H1 (cell line): ENCODE data around the gene TECTB. TPM values are rescaled to one million over a fixed set of nuclear protein-coding genes. Genes with fewer than 3 reads are reported as not detected.

Source experiments
- CTCF ChIA-PET: fragments of 300-600 bp; sonication (Branson Sonifier 250); formaldehyde crosslinking; loops from one replicate; lab custom pipeline; 2021; ENCODE audit not compliant: partially characterized antibody; lab: Charles Lee
- POLR2A ChIA-PET: fragments of 300-600 bp; sonication (Branson Sonifier 250); formaldehyde crosslinking; loops from one replicate; lab custom pipeline; 2021; ENCODE audit warnings: inconsistent platforms; ENCODE audit not compliant: partially characterized antibody; lab: Charles Lee
- DNase-seq, 2 experiments: peaks; one replicate each; pipeline versions ENCODE4 v3.0.0 to v3.0.0-alpha.2; 2010 to 2022; ENCODE audit warnings: low spot score in 2 of 2, low read depth in 1 of 2, mixed read lengths in 1 of 2
- FAIRE-seq: peaks from 2 replicates; lab custom pipeline; 2011; peaks lifted over from hg19 to GRCh38; lab: Jason Lieb, UNC
- H2AFZ ChIP-seq: 2 replicates; pipeline ENCODE4 v1.8.1; 2012; ENCODE audit warnings: low read length, inconsistent platforms
- H2AK5ac ChIP-seq: 2 replicates; pipeline ENCODE4 v1.6.1; 2013; ENCODE audit warnings: low read depth, low read length
- H2BK120ac ChIP-seq: replicated peaks from 2 replicates; pipeline ENCODE3; 2013; ENCODE audit warnings: low read depth, low read length, inconsistent platforms
- H2BK12ac ChIP-seq: 2 replicates; pipeline ENCODE4 v1.6.1; 2013; ENCODE audit warnings: low read depth, low read length
- H2BK15ac ChIP-seq: 2 replicates; pipeline ENCODE4 v1.6.1; 2013; ENCODE audit warnings: low read length
- H2BK20ac ChIP-seq: 2 replicates; pipeline ENCODE4 v1.6.1; 2013; ENCODE audit warnings: low read length
- H2BK5ac ChIP-seq: 2 replicates; pipeline ENCODE4 v1.6.1; 2013; ENCODE audit warnings: low read depth, low read length
- H3K14ac ChIP-seq: 2 replicates; pipeline ENCODE4 v1.6.1; 2013; ENCODE audit warnings: inconsistent platforms; ENCODE audit not compliant: insufficient read length
- H3K18ac ChIP-seq: 2 replicates; pipeline ENCODE4 v1.6.1; 2013; ENCODE audit warnings: low read length; ENCODE audit errors: extremely low read depth
- H3K23ac ChIP-seq: 2 replicates; pipeline ENCODE4 v1.6.1; 2013; ENCODE audit warnings: inconsistent platforms; ENCODE audit not compliant: insufficient read length
- H3K23me2 ChIP-seq: 2 replicates; pipeline ENCODE4 v1.6.1; 2013; ENCODE audit warnings: low read depth, low read length
- H3K27ac ChIP-seq: 2 replicates; pipeline ENCODE4 v1.6.1; 2011; ENCODE audit warnings: low read depth, low read length, inconsistent platforms
- H3K27me3 ChIP-seq, 4 experiments: replicated peaks in 1 of 4; 1 replicate in 1 of 4; 2 replicates in 3 of 4; pipeline versions ENCODE4 v1.6.1 to v1.8.1; 2011 to 2013; ENCODE audit warnings: low read length in 3 of 4, mild to moderate bottlenecking in 3 of 4, inconsistent platforms in 2 of 4, mixed read lengths in 2 of 4, moderate library complexity in 1 of 4; ENCODE audit not compliant: control insufficient read depth in 3 of 4, insufficient read depth in 3 of 4; ENCODE audit errors: extremely low read depth in 1 of 4
- H3K36me3 ChIP-seq, 4 experiments: 2 replicates each; pipeline versions ENCODE4 v1.6.1 to v1.8.1; 2011 to 2013; ENCODE audit warnings: mild to moderate bottlenecking in 4 of 4, low read length in 3 of 4, moderate library complexity in 2 of 4, control low read depth in 1 of 4, inconsistent platforms in 1 of 4; ENCODE audit not compliant: insufficient read depth in 4 of 4, control insufficient read depth in 2 of 4
- H3K4ac ChIP-seq: replicated peaks from 2 replicates; pipeline ENCODE3; 2013; ENCODE audit warnings: low read length, low read depth, mixed read lengths, inconsistent platforms; ENCODE audit not compliant: insufficient read length
- H3K4me1 ChIP-seq, 4 experiments: replicated peaks in 1 of 4; 1 replicate in 1 of 4; 2 replicates in 3 of 4; pipeline versions ENCODE4 v1.6.1 to v1.8.1; 2011 to 2013; ENCODE audit warnings: low read length in 3 of 4, inconsistent platforms in 2 of 4, mixed read lengths in 1 of 4; ENCODE audit not compliant: insufficient read depth in 4 of 4, control insufficient read depth in 3 of 4
- H3K4me2 ChIP-seq, 2 experiments: 2 replicates each; pipeline versions ENCODE4 v1.6.1 to v1.8.1; 2011 to 2013; ENCODE audit warnings: low read depth in 2 of 2, low read length in 2 of 2, control low read depth in 1 of 2, inconsistent platforms in 1 of 2, mild to moderate bottlenecking in 1 of 2; ENCODE audit not compliant: insufficient read depth in 1 of 2
- H3K4me3 ChIP-seq, 4 experiments: fragments of 200-600, 300-600 bp in 1 of 4; sonication (generic), shearing (Covaris generic), sonication (Bioruptor Twin) in 1 of 4; 2 replicates each; pipeline versions ENCODE4 v1.5.1 to v1.8.1; 2011 to 2016; ENCODE audit warnings: low read length in 4 of 4, low read depth in 3 of 4, control low read depth in 2 of 4, inconsistent platforms in 2 of 4, mild to moderate bottlenecking in 2 of 4, mixed read lengths in 1 of 4, moderate library complexity in 1 of 4; ENCODE audit not compliant: insufficient read depth in 2 of 4; ENCODE audit errors: extremely low read depth in 1 of 4
- H3K56ac ChIP-seq: replicated peaks from 2 replicates; pipeline ENCODE3; 2013; ENCODE audit warnings: low read depth, mild to moderate bottlenecking, mixed read lengths, low read length, inconsistent platforms; ENCODE audit not compliant: insufficient read length
- H3K79me1 ChIP-seq: 2 replicates; pipeline ENCODE4 v1.6.1; 2013; ENCODE audit warnings: low read depth, low read length, control low read depth
- H3K79me2 ChIP-seq, 2 experiments: 2 replicates each; pipeline versions ENCODE4 v1.6.1 to v1.8.1; 2012 to 2013; ENCODE audit warnings: low read length in 2 of 2, mild to moderate bottlenecking in 2 of 2, inconsistent platforms in 1 of 2; ENCODE audit not compliant: insufficient read depth in 2 of 2, control insufficient read depth in 1 of 2
- H3K9ac ChIP-seq, 4 experiments: replicated peaks in 1 of 4; 1 replicate in 1 of 4; 2 replicates in 3 of 4; pipeline versions ENCODE4 v1.6.1 to v1.8.1; 2011 to 2013; ENCODE audit warnings: low read depth in 3 of 4, low read length in 3 of 4, control low read depth in 2 of 4, mild to moderate bottlenecking in 2 of 4, moderate library complexity in 2 of 4, inconsistent platforms in 1 of 4; ENCODE audit errors: extremely low read depth in 1 of 4
- H3K9me3 ChIP-seq, 2 experiments: 2 replicates each; pipeline versions ENCODE4 v1.6.1 to v1.8.1; 2012 to 2013; ENCODE audit warnings: mild to moderate bottlenecking in 2 of 2, moderate library complexity in 2 of 2, control low read depth in 1 of 2, inconsistent platforms in 1 of 2, low read depth in 1 of 2, low read length in 1 of 2, mixed read lengths in 1 of 2; ENCODE audit not compliant: insufficient read depth in 2 of 2
- H4K20me1 ChIP-seq, 2 experiments: replicated peaks in 1 of 2; 2 replicates each; pipeline versions ENCODE3 to v1.8.1; 2011 to 2013; ENCODE audit warnings: inconsistent platforms in 2 of 2, low read length in 2 of 2, mild to moderate bottlenecking in 1 of 2; ENCODE audit not compliant: insufficient read depth in 2 of 2, control insufficient read depth in 1 of 2
- H4K5ac ChIP-seq: 2 replicates; pipeline ENCODE4 v1.6.1; 2013; ENCODE audit warnings: low read length, low read depth, mixed read lengths, inconsistent platforms; ENCODE audit not compliant: insufficient read length
- H4K8ac ChIP-seq: 2 replicates; pipeline ENCODE4 v1.8.0; 2013; ENCODE audit warnings: mild to moderate bottlenecking, moderate library complexity, low read length, inconsistent platforms; ENCODE audit not compliant: insufficient read depth; ENCODE audit errors: extremely low read depth
- H4K91ac ChIP-seq: replicated peaks from 2 replicates; pipeline ENCODE3; 2013; ENCODE audit warnings: low read length, mixed read lengths, inconsistent platforms; ENCODE audit not compliant: insufficient read length
- BCL11A ChIP-seq, 2 experiments: IDR thresholded peaks; one replicate each; pipeline ENCODE4 v1.6.1; 2011; ENCODE audit warnings: low read depth in 2 of 2, low read length in 2 of 2, mild to moderate bottlenecking in 2 of 2
- BRCA1 ChIP-seq: IDR thresholded peaks from 2 replicates; pipeline ENCODE4 v1.6.1; 2012; ENCODE audit warnings: low read depth, low read length, improper control_type of control experiment
- CREB1 ChIP-seq: IDR thresholded peaks from 2 replicates; pipeline ENCODE4 v1.6.1; 2012; ENCODE audit warnings: inconsistent platforms
- GTF2F1 ChIP-seq: IDR thresholded peaks from 2 replicates; pipeline ENCODE4 v1.6.1; 2012; ENCODE audit warnings: low read depth, low read length, improper control_type of control experiment, borderline replicate concordance
- JUND ChIP-seq: IDR thresholded peaks from 2 replicates; pipeline ENCODE4 v1.6.1; 2011; ENCODE audit warnings: mild to moderate bottlenecking, improper control_type of control experiment, low read length
- KDM4A ChIP-seq: IDR thresholded peaks from one replicate; pipeline ENCODE4 v1.7.1; 2012; ENCODE audit warnings: low read depth, mild to moderate bottlenecking, moderate library complexity, low read length, inconsistent platforms; ENCODE audit not compliant: severe bottlenecking
- MAFK ChIP-seq: IDR thresholded peaks from 2 replicates; pipeline ENCODE4 v1.6.1; 2012; ENCODE audit warnings: low read depth, mild to moderate bottlenecking, improper control_type of control experiment, low read length
- NANOG ChIP-seq: IDR thresholded peaks from 2 replicates; pipeline ENCODE4 v1.6.1; 2011; ENCODE audit warnings: low read length, low read depth, mild to moderate bottlenecking, inconsistent platforms; ENCODE audit not compliant: insufficient read depth, poor library complexity, severe bottlenecking
- NRF1 ChIP-seq: IDR thresholded peaks from 2 replicates; pipeline ENCODE4 v1.6.1; 2011; ENCODE audit warnings: mild to moderate bottlenecking, low read depth, low read length, improper control_type of control experiment
- SIX5 ChIP-seq: IDR thresholded peaks from 2 replicates; pipeline ENCODE4 v1.6.1; 2011; ENCODE audit warnings: mild to moderate bottlenecking, low read depth, low read length
- TBP ChIP-seq: IDR thresholded peaks from 2 replicates; pipeline ENCODE4 v1.6.1; 2011; ENCODE audit warnings: low read depth, low read length, improper control_type of control experiment
- TCF12 ChIP-seq: IDR thresholded peaks from 2 replicates; pipeline ENCODE4 v1.6.1; 2011; ENCODE audit warnings: low read depth, mild to moderate bottlenecking, low read length
- YY1 ChIP-seq: IDR thresholded peaks from 2 replicates; pipeline ENCODE4 v1.6.1; 2011; ENCODE audit warnings: low read depth, mild to moderate bottlenecking, low read length
- WGBS, 2 experiments: shearing (Covaris generic) in 1 of 2; methylation state at CpG; one replicate each; pipeline versions ENCODE4 v1.1.6 to v1.1.7; 2013 to 2015; ENCODE audit warnings: low lambda C conversion rate in 2 of 2, mixed read lengths in 2 of 2, inconsistent platforms in 1 of 2, low coverage in 1 of 2, missing lambda C conversion rate in 1 of 2; ENCODE audit not compliant: insufficient replicate concordance in 2 of 2, insufficient coverage in 1 of 2, insufficient read length in 1 of 2; ENCODE audit errors: extremely low coverage in 1 of 2, missing lambda C conversion rate in 1 of 2; 5-methylcytosine and 5-hydroxymethylcytosine counted together
- polyA plus RNA-seq, 7 experiments: library from polyadenylated mRNA; depleted of rRNA in 3 of 7; stranded (reverse) in 5 of 7; unstranded in 2 of 7; fragments of >200 nt in 5 of 7; fragments of 200-250 nt in 2 of 7; gene quantifications; 1 replicate in 5 of 7; 2 replicates in 1 of 7; 4 replicates in 1 of 7; pipeline versions ENCODE4 v1.2.1 to v1.2.3, GENCODE V29; 2011 to 2013; ENCODE audit warnings: missing spikeins in 2 of 7, mixed read lengths in 2 of 7
- total RNA-seq: library from RNA; stranded (reverse); fragmentation: NEBNext Ultra II Directional; extraction: Animal tissue kit (Norgen Biotek cat#: 25700); gene quantifications from 2 replicates; pipeline ENCODE4 v1.2.1, GENCODE V29; 2021
- TF ChIP-seq, protein P1 (sequence below): IDR thresholded peaks from 2 replicates; pipeline ENCODE4 v1.6.1; 2012; ENCODE audit warnings: low read length, inconsistent platforms

The TECTB gene
- total and polyA plus RNA-seq, 2 of the 8 experiments (the other 6 are each of a cell fraction or from before 2014, with no cell fraction given) = not detected

DNA sequence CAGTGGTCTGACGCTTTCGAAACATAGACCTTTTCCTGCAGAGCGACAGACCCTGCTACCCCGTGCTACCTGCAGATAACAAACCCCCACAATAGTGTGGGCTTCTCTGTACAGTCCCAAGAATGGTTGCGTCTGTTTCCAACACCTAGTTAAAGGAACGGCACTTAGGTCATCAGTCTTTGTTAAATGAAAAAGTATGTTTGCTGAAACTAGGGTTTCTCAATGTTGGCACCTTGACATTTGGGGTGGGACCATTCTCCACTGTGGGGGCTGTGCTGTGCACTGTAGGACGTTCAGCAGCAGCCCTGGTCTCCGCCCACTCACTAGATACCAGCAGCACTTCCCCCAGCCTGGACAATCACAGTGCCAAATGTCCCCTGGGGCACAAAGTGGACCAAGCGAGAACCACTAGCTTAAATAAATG, 13.7 kb downstream of the TECTB start:
- Histone ChIP-seq H2AK5ac (no peak overlapping the region), H3K36me3 (no peaks in the 10 kb centered on the region), H3K14ac (no peak overlapping the region), H3K4me1 (no peaks in the 10 kb centered on the region), H3K4me2 (no peak overlapping the region), H4K91ac (no peak overlapping the region), H2BK12ac (no peak overlapping the region), H4K8ac (no peak overlapping the region), H3K79me2 (no peaks in the 10 kb centered on the region), H2BK5ac (no peak overlapping the region), H2BK20ac (no peak overlapping the region), H2AFZ (no peak overlapping the region), H3K9ac (no peak overlapping the region), H3K27me3 (no peaks in the 10 kb centered on the region), H3K27ac (no peak overlapping the region), H3K4me3 (no peak overlapping the region), H3K4ac (no peak overlapping the region), H3K18ac (no peak overlapping the region), H3K23me2 (no peaks in the 10 kb centered on the region), H3K23ac (no peak overlapping the region), H3K56ac (no peak overlapping the region), H2BK15ac (no peak overlapping the region), H3K79me1 (no peaks in the 10 kb centered on the region), H2BK120ac (no peak overlapping the region), H3K9me3 (no peaks in the 10 kb centered on the region), H4K20me1 (no peaks in the 10 kb centered on the region), H4K5ac (no peak overlapping the region)
- POLR2A ChIA-PET = no interaction called here
- CTCF ChIA-PET = interaction anchor here (1.2 to 3.8 kb wide), 2 partner anchors 11 to 32 kb away, joined by 4 to 29 read pairs; no protein-coding TSS in a partner anchor
- 87% methylated on average over 9 of the region's 9 CpGs; no CpG with 5 or more reads in 1 of the 2 experiments for WGBS, 2 experiments
- DNase-seq (no peak), FAIRE-seq (no peak)
- no peak for TF ChIP-seq GTF2F1
- no peak for TF ChIP-seq TBP
- TF ChIP-seq MAFK = no peak
- TF ChIP-seq BRCA1 = no peak
- TF ChIP-seq, protein P1, sequence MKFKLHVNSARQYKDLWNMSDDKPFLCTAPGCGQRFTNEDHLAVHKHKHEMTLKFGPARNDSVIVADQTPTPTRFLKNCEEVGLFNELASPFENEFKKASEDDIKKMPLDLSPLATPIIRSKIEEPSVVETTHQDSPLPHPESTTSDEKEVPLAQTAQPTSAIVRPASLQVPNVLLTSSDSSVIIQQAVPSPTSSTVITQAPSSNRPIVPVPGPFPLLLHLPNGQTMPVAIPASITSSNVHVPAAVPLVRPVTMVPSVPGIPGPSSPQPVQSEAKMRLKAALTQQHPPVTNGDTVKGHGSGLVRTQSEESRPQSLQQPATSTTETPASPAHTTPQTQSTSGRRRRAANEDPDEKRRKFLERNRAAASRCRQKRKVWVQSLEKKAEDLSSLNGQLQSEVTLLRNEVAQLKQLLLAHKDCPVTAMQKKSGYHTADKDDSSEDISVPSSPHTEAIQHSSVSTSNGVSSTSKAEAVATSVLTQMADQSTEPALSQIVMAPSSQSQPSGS = no peak
- TF ChIP-seq BCL11A (IDR thresholded peaks at IDR 0.05; ENCODE audit: low read depth in 2 of 2, low read length in 2 of 2) = no peak
- no peak for TF ChIP-seq KDM4A
- no peak for TF ChIP-seq CREB1
- TF ChIP-seq TCF12 = no peak
- TF ChIP-seq NRF1 = no peak
- no peak for TF ChIP-seq YY1
- no peak for TF ChIP-seq JUND
- no peak for TF ChIP-seq NANOG
- TF ChIP-seq SIX5 = no peak
